ENCODE results near the gene CFAP69.
A peak's percentile ranks its signal among the peaks of the same experiment; 100 is the strongest.
"Not testable (repeated sequence)": the region's sequence is repeated elsewhere in the genome, so short reads cannot be mapped to it uniquely, and the experiment has no call there.

CFAP69 gene

GRCh38 chr7:90345016-90345415, 100.0 kb downstream of the CFAP69 start:
- DNase-seq (ENCODE audit: low spot score) = no peak

GRCh38 chr7:90345595-90346335, 100.8 kb downstream of the CFAP69 start:
- DNase-seq (ENCODE audit: low spot score) = peak; percentile 38

- DNase-seq (ENCODE audit: low spot score) = peak; percentile 99
Measured at GRCh38 chr7:90346336-90347125, 101.6 kb downstream of the CFAP69 start, which contains the start of gene GTPBP10. TSS of gene GTPBP10 (plus strand) at chr7:90346716. CDS start at chr7:90346742, 26 bp downstream.

GRCh38 chr7:90347759-90348158, 102.8 kb downstream of the CFAP69 start:
- DNase-seq (ENCODE audit: low spot score) = no peak

- no peak for DNase-seq (ENCODE audit: low spot score)
Measured at GRCh38 chr7:90349305-90349704, 104.3 kb downstream of the CFAP69 start.

GRCh38 chr7:90350032-90350431, 105.1 kb downstream of the CFAP69 start:
- not testable (repeated sequence) for DNase-seq (ENCODE audit: low spot score)

GRCh38 chr7:90351987-90352386, 107.0 kb downstream of the CFAP69 start:
- no peak for DNase-seq (ENCODE audit: low spot score)

Measured in AG20443 (cell line).